GM13976 (cell line): ENCODE data around the gene GPR82.

Experiments used
- DNase-seq: peaks from one replicate; pipeline ENCODE4 v3.0.0; 2012; ENCODE audit warnings: low spot score
- in situ Hi-C: fragments of 300-500 bp; cut with MboI; formaldehyde crosslinking; loops from one replicate; pipeline ENCODE4 v1.12.0; 2022; ENCODE audit warnings: low sequenced_read_pairs, mixed read lengths, inconsistent platforms; ENCODE audit not compliant: unreplicated experiment
- TF ChIP-seq, protein P1 (sequence below): IDR thresholded peaks from 2 replicates; pipeline ENCODE4 v1.5.1; 2012; ENCODE audit warnings: borderline replicate concordance, mild to moderate bottlenecking; ENCODE audit not compliant: insufficient read depth; ENCODE audit errors: extremely low read depth, missing control alignments, control extremely low read depth

The GPR82 gene

DNA sequence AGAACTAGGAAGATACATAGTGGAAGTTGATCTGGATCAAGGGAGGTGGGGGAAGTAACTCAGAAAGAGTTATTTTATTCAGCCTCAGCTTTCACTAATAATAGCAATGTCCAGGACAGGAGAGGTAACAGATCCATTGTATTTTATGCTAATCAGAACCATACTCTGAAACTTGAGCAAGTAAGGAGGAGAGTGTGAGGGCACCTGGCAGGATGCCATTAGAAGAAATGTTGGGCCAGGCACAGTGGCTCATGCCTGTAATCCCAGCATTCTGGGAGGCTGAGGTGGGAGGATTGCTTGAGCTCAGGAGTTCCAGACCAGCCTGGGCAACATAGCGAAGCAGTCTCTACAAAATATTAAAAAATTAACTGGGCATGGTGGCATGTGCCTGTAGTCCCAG, 18.9 kb upstream of the GPR82 start:
- in situ Hi-C loops: no loop called here
- TF ChIP-seq, protein P1, sequence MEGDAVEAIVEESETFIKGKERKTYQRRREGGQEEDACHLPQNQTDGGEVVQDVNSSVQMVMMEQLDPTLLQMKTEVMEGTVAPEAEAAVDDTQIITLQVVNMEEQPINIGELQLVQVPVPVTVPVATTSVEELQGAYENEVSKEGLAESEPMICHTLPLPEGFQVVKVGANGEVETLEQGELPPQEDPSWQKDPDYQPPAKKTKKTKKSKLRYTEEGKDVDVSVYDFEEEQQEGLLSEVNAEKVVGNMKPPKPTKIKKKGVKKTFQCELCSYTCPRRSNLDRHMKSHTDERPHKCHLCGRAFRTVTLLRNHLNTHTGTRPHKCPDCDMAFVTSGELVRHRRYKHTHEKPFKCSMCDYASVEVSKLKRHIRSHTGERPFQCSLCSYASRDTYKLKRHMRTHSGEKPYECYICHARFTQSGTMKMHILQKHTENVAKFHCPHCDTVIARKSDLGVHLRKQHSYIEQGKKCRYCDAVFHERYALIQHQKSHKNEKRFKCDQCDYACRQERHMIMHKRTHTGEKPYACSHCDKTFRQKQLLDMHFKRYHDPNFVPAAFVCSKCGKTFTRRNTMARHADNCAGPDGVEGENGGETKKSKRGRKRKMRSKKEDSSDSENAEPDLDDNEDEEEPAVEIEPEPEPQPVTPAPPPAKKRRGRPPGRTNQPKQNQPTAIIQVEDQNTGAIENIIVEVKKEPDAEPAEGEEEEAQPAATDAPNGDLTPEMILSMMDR: no peak
- no peak for DNase-seq

DNA sequence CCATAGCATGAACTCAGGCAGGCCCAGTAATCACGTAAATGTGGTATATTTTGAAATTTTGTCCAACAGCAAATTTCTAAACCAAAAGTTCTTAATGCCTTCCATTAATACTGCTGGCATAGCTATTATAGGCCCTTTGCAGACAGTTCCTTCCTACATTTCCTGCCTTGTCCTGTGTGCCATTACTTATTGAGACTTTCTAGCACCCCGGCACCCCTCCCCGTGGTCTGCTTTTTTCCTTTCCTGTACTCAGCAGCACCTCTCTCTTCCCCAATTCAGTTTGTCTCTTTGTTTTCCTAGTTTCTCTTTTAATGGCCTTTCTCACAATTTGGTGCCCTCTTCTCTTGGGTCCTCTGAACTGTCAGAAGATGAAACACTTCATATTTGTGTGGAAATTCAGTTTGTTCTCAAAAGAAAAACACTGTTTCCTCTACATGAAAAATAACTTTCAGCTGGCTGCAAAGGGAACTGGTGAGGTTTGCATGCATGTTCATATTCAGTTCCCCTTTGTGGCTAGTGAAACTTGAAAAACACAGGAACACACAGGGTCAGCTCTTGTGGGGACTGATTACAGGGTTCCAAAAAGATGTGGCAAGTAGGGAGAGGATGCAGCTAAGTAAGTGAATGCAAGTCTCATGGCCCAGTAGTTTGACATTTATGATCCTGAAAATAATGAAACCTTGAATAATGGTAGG, 18.2 kb upstream of the GPR82 start:
- TF ChIP-seq, protein P1: no peak
- peak; percentile 20 for DNase-seq
- in situ Hi-C loops: no loop called here

DNA sequence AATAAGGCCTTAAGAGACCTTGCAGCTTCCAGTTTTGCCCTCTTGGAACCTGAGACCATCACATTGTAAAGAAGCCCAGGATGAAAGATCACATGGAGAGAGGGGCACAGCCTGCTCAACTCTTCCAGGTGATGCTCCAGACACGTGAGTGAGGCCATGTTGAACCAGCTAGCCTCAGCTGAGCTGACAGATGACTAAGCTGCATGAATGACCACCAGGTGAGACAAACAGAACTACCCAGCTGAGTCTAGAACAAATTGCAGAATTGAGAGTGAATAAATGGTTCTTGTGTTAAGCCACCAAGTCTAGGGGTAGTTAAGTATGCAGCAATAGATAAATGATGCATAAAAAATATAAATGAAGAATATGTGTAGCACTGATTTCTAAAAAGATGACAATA, 16.8 kb upstream of the GPR82 start:
- no peak for DNase-seq
- in situ Hi-C loops: no loop called here
- TF ChIP-seq, protein P1: no peak

DNA sequence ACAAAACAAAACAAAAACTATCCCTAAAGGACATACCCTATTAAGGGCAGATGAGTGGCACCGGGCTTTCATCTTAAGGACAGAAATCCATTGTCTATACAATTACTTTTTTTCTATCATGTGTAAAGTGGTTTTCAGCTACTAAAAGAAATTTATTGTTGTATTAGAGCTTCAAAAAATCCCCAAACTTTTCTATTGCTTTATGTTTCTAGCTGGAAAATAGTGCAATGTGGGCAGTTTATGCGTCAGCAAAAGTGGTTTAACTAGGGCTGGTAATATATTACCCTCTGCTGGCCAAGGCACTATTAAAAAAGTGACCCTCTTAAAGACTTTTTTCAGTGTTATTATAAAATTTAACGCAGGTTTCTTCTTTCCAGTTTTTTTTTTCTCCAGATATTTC, 15.5 kb upstream of the GPR82 start:
- in situ Hi-C loops: no loop called here
- TF ChIP-seq, protein P1: no peak
- DNase-seq: no peak

DNA sequence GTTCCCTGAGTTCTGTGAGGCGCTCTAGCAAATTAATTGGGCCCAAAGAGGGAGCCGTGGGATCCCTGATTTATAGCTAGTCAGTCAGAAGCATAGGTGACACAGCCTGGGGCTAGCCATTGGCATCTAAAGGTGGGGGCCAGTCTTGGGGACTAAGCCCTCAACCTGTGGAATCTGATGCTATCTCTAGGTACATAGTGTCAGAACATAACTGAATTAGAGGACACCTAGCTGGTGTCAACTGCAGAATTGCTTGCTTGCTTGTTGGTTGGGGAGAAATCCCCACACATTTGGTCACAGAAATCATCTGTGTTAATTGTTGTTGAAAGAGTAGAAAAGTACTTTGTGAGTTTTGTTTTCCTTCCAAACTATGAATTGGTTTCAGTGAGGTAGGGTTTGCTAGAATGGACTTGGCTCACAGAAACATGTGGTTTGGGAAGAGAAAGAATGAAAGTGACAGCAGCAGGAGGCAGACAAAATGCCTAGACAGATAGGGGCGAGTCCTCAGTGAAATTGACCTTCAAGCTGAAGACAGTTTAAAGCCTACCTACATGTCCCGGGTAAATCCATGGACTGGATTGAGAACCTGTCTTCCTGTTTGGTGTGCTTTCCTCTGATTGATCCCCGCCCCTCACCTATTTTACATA, 12.8 kb upstream of the GPR82 start:
- TF ChIP-seq, protein P1: no peak
- DNase-seq: no peak
- in situ Hi-C loops: no loop called here

DNA sequence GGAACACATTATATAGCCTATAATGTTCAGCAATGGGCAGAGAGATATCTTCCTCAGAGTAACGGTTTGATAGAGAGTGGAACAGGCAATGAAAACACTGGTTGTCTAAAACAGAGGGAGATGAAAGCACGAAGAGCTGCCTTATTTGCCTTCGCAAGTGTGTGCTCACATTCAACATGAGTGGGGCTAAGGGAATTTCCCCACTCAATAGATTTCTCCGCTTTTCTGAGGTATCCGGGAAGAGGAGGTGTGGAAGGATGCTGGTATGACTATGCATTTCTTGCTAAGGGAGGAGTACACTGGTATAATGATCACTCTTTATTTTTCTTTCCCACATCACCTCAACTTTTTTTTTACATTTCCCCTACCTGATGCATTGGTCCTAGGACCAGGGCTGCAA, 7.8 kb upstream of the GPR82 start:
- in situ Hi-C loops: no loop called here
- DNase-seq: no peak
- TF ChIP-seq, protein P1: no peak
